Erythroblast (primary cell): ENCODE measurements around the gene MBOAT1.

Experiments
- GATA1 ChIP-seq: IDR thresholded peaks from 2 replicates; pipeline ENCODE4 v1.6.1; 2011; ENCODE audit warnings: low read depth, mild to moderate bottlenecking, control low read depth, low read length, moderate library complexity
- POLR2A ChIP-seq: IDR thresholded peaks from 2 replicates; pipeline ENCODE4 v1.6.1; 2011; ENCODE audit warnings: mild to moderate bottlenecking, low read length

DNA sequence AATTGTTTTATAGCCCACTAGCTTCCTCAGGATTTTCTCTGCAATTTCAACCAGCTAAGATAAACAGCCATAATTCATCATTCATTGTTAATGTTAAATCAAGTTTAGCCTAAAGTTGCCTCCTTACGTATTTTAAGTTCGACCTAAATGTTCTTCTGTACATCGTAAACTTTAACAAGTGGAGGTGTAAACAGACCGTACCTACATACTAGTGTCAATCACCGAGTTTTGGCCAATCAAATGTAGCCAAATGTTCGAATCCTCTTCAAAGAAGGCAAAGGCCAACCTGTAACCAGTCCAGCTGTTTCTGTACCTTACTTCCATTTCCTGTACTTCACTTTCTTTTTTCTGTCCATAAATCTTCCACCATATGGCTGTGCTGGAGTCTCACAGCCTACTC lies 13.5 kb downstream of the MBOAT1 start:
- TF ChIP-seq POLR2A (no peak), GATA1 (no peak)
